H1 (cell line): ENCODE measurements around the gene DVL2. TPM values are rescaled to one million over a fixed set of nuclear protein-coding genes. Genes with fewer than 3 reads are reported as not detected.

Source experiments
- CTCF ChIA-PET: fragments of 300-600 bp; sonication (Branson Sonifier 250); formaldehyde crosslinking; loops from one replicate; lab custom pipeline; 2021; ENCODE audit not compliant: partially characterized antibody; lab: Charles Lee
- POLR2A ChIA-PET: fragments of 300-600 bp; sonication (Branson Sonifier 250); formaldehyde crosslinking; loops from one replicate; lab custom pipeline; 2021; ENCODE audit warnings: inconsistent platforms; ENCODE audit not compliant: partially characterized antibody; lab: Charles Lee
- DNase-seq, 2 experiments: peaks; one replicate each; pipeline versions ENCODE4 v3.0.0 to v3.0.0-alpha.2; 2010 to 2022; ENCODE audit warnings: low spot score in 2 of 2, low read depth in 1 of 2, mixed read lengths in 1 of 2
- FAIRE-seq: peaks from 2 replicates; lab custom pipeline; 2011; peaks lifted over from hg19 to GRCh38; lab: Jason Lieb, UNC
- H2AFZ ChIP-seq: 2 replicates; pipeline ENCODE4 v1.8.1; 2012; ENCODE audit warnings: low read length, inconsistent platforms
- H2AK5ac ChIP-seq: 2 replicates; pipeline ENCODE4 v1.6.1; 2013; ENCODE audit warnings: low read depth, low read length
- H2BK120ac ChIP-seq: replicated peaks from 2 replicates; pipeline ENCODE3; 2013; ENCODE audit warnings: low read depth, low read length, inconsistent platforms
- H2BK12ac ChIP-seq: 2 replicates; pipeline ENCODE4 v1.6.1; 2013; ENCODE audit warnings: low read depth, low read length
- H2BK15ac ChIP-seq: 2 replicates; pipeline ENCODE4 v1.6.1; 2013; ENCODE audit warnings: low read length
- H2BK20ac ChIP-seq: 2 replicates; pipeline ENCODE4 v1.6.1; 2013; ENCODE audit warnings: low read length
- H2BK5ac ChIP-seq: 2 replicates; pipeline ENCODE4 v1.6.1; 2013; ENCODE audit warnings: low read depth, low read length
- H3K14ac ChIP-seq: 2 replicates; pipeline ENCODE4 v1.6.1; 2013; ENCODE audit warnings: inconsistent platforms; ENCODE audit not compliant: insufficient read length
- H3K18ac ChIP-seq: 2 replicates; pipeline ENCODE4 v1.6.1; 2013; ENCODE audit warnings: low read length; ENCODE audit errors: extremely low read depth
- H3K23ac ChIP-seq: 2 replicates; pipeline ENCODE4 v1.6.1; 2013; ENCODE audit warnings: inconsistent platforms; ENCODE audit not compliant: insufficient read length
- H3K23me2 ChIP-seq: 2 replicates; pipeline ENCODE4 v1.6.1; 2013; ENCODE audit warnings: low read depth, low read length
- H3K27ac ChIP-seq: 2 replicates; pipeline ENCODE4 v1.6.1; 2011; ENCODE audit warnings: low read depth, low read length, inconsistent platforms
- H3K27me3 ChIP-seq, 4 experiments: replicated peaks in 1 of 4; 1 replicate in 1 of 4; 2 replicates in 3 of 4; pipeline versions ENCODE4 v1.6.1 to v1.8.1; 2011 to 2013; ENCODE audit warnings: low read length in 3 of 4, mild to moderate bottlenecking in 3 of 4, inconsistent platforms in 2 of 4, mixed read lengths in 2 of 4, moderate library complexity in 1 of 4; ENCODE audit not compliant: control insufficient read depth in 3 of 4, insufficient read depth in 3 of 4; ENCODE audit errors: extremely low read depth in 1 of 4
- H3K36me3 ChIP-seq, 4 experiments: 2 replicates each; pipeline versions ENCODE4 v1.6.1 to v1.8.1; 2011 to 2013; ENCODE audit warnings: mild to moderate bottlenecking in 4 of 4, low read length in 3 of 4, moderate library complexity in 2 of 4, control low read depth in 1 of 4, inconsistent platforms in 1 of 4; ENCODE audit not compliant: insufficient read depth in 4 of 4, control insufficient read depth in 2 of 4
- H3K4ac ChIP-seq: replicated peaks from 2 replicates; pipeline ENCODE3; 2013; ENCODE audit warnings: low read length, low read depth, mixed read lengths, inconsistent platforms; ENCODE audit not compliant: insufficient read length
- H3K4me1 ChIP-seq, 4 experiments: replicated peaks in 1 of 4; 1 replicate in 1 of 4; 2 replicates in 3 of 4; pipeline versions ENCODE4 v1.6.1 to v1.8.1; 2011 to 2013; ENCODE audit warnings: low read length in 3 of 4, inconsistent platforms in 2 of 4, mixed read lengths in 1 of 4; ENCODE audit not compliant: insufficient read depth in 4 of 4, control insufficient read depth in 3 of 4
- H3K4me2 ChIP-seq, 2 experiments: 2 replicates each; pipeline versions ENCODE4 v1.6.1 to v1.8.1; 2011 to 2013; ENCODE audit warnings: low read depth in 2 of 2, low read length in 2 of 2, control low read depth in 1 of 2, inconsistent platforms in 1 of 2, mild to moderate bottlenecking in 1 of 2; ENCODE audit not compliant: insufficient read depth in 1 of 2
- H3K4me3 ChIP-seq, 4 experiments: fragments of 200-600, 300-600 bp in 1 of 4; sonication (generic), shearing (Covaris generic), sonication (Bioruptor Twin) in 1 of 4; 2 replicates each; pipeline versions ENCODE4 v1.5.1 to v1.8.1; 2011 to 2016; ENCODE audit warnings: low read length in 4 of 4, low read depth in 3 of 4, control low read depth in 2 of 4, inconsistent platforms in 2 of 4, mild to moderate bottlenecking in 2 of 4, mixed read lengths in 1 of 4, moderate library complexity in 1 of 4; ENCODE audit not compliant: insufficient read depth in 2 of 4; ENCODE audit errors: extremely low read depth in 1 of 4
- H3K56ac ChIP-seq: replicated peaks from 2 replicates; pipeline ENCODE3; 2013; ENCODE audit warnings: low read depth, mild to moderate bottlenecking, mixed read lengths, low read length, inconsistent platforms; ENCODE audit not compliant: insufficient read length
- H3K79me1 ChIP-seq: 2 replicates; pipeline ENCODE4 v1.6.1; 2013; ENCODE audit warnings: low read depth, low read length, control low read depth
- H3K79me2 ChIP-seq, 2 experiments: 2 replicates each; pipeline versions ENCODE4 v1.6.1 to v1.8.1; 2012 to 2013; ENCODE audit warnings: low read length in 2 of 2, mild to moderate bottlenecking in 2 of 2, inconsistent platforms in 1 of 2; ENCODE audit not compliant: insufficient read depth in 2 of 2, control insufficient read depth in 1 of 2
- H3K9ac ChIP-seq, 4 experiments: replicated peaks in 1 of 4; 1 replicate in 1 of 4; 2 replicates in 3 of 4; pipeline versions ENCODE4 v1.6.1 to v1.8.1; 2011 to 2013; ENCODE audit warnings: low read depth in 3 of 4, low read length in 3 of 4, control low read depth in 2 of 4, mild to moderate bottlenecking in 2 of 4, moderate library complexity in 2 of 4, inconsistent platforms in 1 of 4; ENCODE audit errors: extremely low read depth in 1 of 4
- H3K9me3 ChIP-seq, 2 experiments: 2 replicates each; pipeline versions ENCODE4 v1.6.1 to v1.8.1; 2012 to 2013; ENCODE audit warnings: mild to moderate bottlenecking in 2 of 2, moderate library complexity in 2 of 2, control low read depth in 1 of 2, inconsistent platforms in 1 of 2, low read depth in 1 of 2, low read length in 1 of 2, mixed read lengths in 1 of 2; ENCODE audit not compliant: insufficient read depth in 2 of 2
- H4K20me1 ChIP-seq, 2 experiments: replicated peaks in 1 of 2; 2 replicates each; pipeline versions ENCODE3 to v1.8.1; 2011 to 2013; ENCODE audit warnings: inconsistent platforms in 2 of 2, low read length in 2 of 2, mild to moderate bottlenecking in 1 of 2; ENCODE audit not compliant: insufficient read depth in 2 of 2, control insufficient read depth in 1 of 2
- H4K5ac ChIP-seq: 2 replicates; pipeline ENCODE4 v1.6.1; 2013; ENCODE audit warnings: low read length, low read depth, mixed read lengths, inconsistent platforms; ENCODE audit not compliant: insufficient read length
- H4K8ac ChIP-seq: 2 replicates; pipeline ENCODE4 v1.8.0; 2013; ENCODE audit warnings: mild to moderate bottlenecking, moderate library complexity, low read length, inconsistent platforms; ENCODE audit not compliant: insufficient read depth; ENCODE audit errors: extremely low read depth
- H4K91ac ChIP-seq: replicated peaks from 2 replicates; pipeline ENCODE3; 2013; ENCODE audit warnings: low read length, mixed read lengths, inconsistent platforms; ENCODE audit not compliant: insufficient read length
- SP4 ChIP-seq: IDR thresholded peaks from 2 replicates; pipeline ENCODE4 v1.6.1; 2012; ENCODE audit warnings: low read length, inconsistent platforms
- WGBS, 2 experiments: shearing (Covaris generic) in 1 of 2; methylation state at CpG; one replicate each; pipeline versions ENCODE4 v1.1.6 to v1.1.7; 2013 to 2015; ENCODE audit warnings: low lambda C conversion rate in 2 of 2, mixed read lengths in 2 of 2, inconsistent platforms in 1 of 2, low coverage in 1 of 2, missing lambda C conversion rate in 1 of 2; ENCODE audit not compliant: insufficient replicate concordance in 2 of 2, insufficient coverage in 1 of 2, insufficient read length in 1 of 2; ENCODE audit errors: extremely low coverage in 1 of 2, missing lambda C conversion rate in 1 of 2; 5-methylcytosine and 5-hydroxymethylcytosine counted together
- polyA plus RNA-seq, 7 experiments: library from polyadenylated mRNA; depleted of rRNA in 3 of 7; stranded (reverse) in 5 of 7; unstranded in 2 of 7; fragments of >200 nt in 5 of 7; fragments of 200-250 nt in 2 of 7; gene quantifications; 1 replicate in 5 of 7; 2 replicates in 1 of 7; 4 replicates in 1 of 7; pipeline versions ENCODE4 v1.2.1 to v1.2.3, GENCODE V29; 2011 to 2013; ENCODE audit warnings: missing spikeins in 2 of 7, mixed read lengths in 2 of 7
- total RNA-seq: library from RNA; stranded (reverse); fragmentation: NEBNext Ultra II Directional; extraction: Animal tissue kit (Norgen Biotek cat#: 25700); gene quantifications from 2 replicates; pipeline ENCODE4 v1.2.1, GENCODE V29; 2021

Gene DVL2
- total and polyA plus RNA-seq, 2 of the 8 experiments (the other 6 are each of a cell fraction or from before 2014, with no cell fraction given), result 19.0 to 59.6 TPM

DNA sequence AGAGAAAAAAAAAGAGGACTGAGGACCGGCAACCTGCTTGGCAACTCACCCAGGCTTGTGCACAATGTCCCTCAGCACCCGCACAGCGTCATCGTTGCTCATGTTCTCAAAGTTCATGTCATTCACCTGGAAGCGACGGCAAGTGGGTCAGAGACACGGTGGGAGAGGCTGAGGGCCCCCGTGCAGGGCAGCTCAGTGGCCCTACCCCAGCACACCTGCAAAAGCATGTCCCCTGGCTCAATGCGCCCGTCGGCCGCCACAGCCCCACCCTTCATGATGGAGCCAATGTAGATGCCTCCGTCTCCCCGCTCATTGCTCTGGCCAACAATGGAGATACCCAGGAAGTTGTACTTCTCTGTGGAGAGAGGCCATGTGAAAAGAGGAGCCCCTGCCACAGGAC lies 5.4 kb downstream of the DVL2 start:
- Histone ChIP-seq H3K23me2 (no peaks in the 10 kb centered on the region), H4K8ac (no peak overlapping the region), H2BK15ac (no peak overlapping the region), H3K9me3 (no peaks in the 10 kb centered on the region), H4K5ac (no peak overlapping the region), H3K79me2 (peaks cover 13 to 39% of the 10 kb centered on the region in 2 experiments), H3K18ac (no peak overlapping the region), H4K20me1 (peaks cover 14 to 39% of the 10 kb centered on the region in 2 experiments), H3K27me3 (no peaks in the 10 kb centered on the region), H3K79me1 (peaks cover 10% of the 10 kb centered on the region), H3K4me3 (no peak overlapping the region), H2BK5ac (no peak overlapping the region), H3K4me2 (no peak overlapping the region), H3K56ac (no peak overlapping the region), H2BK20ac (no peak overlapping the region), H2BK12ac (no peak overlapping the region), H3K4me1 (no peaks in the 10 kb centered on the region; a peak in 1 of 7 replicates), H4K91ac (no peak overlapping the region), H3K9ac (no peak overlapping the region), H3K36me3 (peaks cover 15 to 56% (median 47%) of the 10 kb centered on the region in 4 experiments), H2AFZ (no peak overlapping the region), H3K14ac (no peak overlapping the region), H3K27ac (no peak overlapping the region), H2BK120ac (no peak overlapping the region), H3K4ac (no peak overlapping the region), H2AK5ac (no peak overlapping the region), H3K23ac (no peak overlapping the region)
- POLR2A ChIA-PET, result interaction anchor here (1.1 to 19.7 kb wide), 2 partner anchors 7 to 10 kb away, joined by 3 to 386 read pairs; partner anchors contain the start of genes ACADVL, DLG4 and PHF23
- CTCF ChIA-PET, result interaction anchor here (4.0 kb wide), 1 partner anchor 8 kb away, joined by 24 read pairs; the partner anchor contains the start of genes ACADVL and DLG4
- DNase-seq (no peak), FAIRE-seq (no peak)
- WGBS, 2 experiments, result 95% methylated on average over 10 of the region's 14 CpGs; no CpG with 5 or more reads in 1 of the 2 experiments
- no peak for TF ChIP-seq SP4
